ENCODE measurements around the gene SETMAR. TPM values are rescaled to one million over a fixed set of nuclear protein-coding genes. Genes with fewer than 3 reads are reported as not detected.

The SETMAR gene
- polyA plus RNA-seq, 3 donors: 31.3 to 34.3 (median 34.1) TPM

DNA sequence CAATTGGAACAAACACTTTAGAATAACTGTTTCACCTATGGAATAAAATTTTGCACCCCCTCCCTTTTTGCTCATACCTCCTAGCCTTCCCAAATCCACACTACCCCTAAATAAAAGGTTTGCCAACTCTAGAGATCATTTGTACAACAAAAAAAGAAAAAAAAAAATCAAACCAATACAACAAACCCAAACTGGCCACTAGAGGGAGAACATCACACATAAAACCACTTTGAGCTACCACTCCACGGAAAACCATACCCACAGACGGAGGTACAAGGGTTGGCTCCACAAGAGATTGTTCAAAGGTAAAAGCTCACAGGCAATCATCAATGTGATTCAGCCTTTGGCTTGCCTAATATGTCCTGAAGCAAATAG, 47.6 kb downstream of the SETMAR start:
- DNase-seq: peak; percentile 71

DNA sequence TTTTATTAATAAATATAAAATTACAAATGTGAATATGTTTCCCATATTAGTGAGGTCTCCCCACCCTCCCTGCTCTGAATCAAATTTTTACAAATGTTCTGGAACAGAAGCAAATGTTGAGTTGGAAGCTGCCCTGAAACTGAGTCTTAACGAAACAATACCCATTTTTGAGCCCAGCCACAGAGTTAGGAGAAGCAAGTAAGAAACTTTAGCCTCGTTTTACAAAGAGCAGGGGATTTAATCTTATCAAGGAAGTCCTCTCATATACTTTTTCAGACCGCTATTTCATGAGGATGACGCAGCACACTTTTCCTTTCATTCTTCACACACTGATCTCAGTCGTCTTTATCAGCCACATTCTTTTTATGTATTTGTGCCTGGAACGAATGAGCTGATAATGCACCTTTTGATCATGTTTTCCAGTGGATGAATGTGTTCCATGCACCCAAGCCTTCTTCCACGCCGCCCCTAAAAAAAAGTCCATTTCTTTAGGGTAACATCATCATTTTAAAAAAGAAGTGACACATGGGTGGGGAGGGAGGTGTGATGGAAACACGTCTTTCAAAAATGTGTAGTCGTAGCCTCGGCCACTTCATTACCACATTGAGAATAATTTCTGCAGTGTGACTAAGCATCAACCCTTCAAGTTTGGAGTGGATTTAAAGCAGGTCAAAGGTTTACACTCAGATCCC, 48.1 kb downstream of the SETMAR start:
- no peak for DNase-seq

DNA sequence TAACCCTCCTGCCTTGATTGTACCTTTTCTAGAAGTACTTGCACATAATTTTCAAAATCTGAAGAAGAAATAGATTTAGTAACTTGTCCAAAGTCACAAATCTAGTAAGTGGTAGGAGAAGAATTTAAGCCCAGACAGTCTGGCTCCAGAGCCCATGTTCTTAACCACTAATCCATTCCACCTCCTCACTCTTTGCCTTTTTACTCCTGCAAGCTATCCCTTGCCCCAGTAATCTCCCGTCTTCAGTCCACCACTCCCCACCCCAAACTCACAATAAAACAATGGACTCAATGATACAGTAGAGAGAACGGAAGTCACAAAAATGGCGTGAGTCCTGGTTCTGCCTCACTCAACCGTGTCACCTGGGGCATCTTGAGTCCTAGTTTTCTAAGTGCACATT, 48.7 kb downstream of the SETMAR start:
- DNase-seq: no peak

DNA sequence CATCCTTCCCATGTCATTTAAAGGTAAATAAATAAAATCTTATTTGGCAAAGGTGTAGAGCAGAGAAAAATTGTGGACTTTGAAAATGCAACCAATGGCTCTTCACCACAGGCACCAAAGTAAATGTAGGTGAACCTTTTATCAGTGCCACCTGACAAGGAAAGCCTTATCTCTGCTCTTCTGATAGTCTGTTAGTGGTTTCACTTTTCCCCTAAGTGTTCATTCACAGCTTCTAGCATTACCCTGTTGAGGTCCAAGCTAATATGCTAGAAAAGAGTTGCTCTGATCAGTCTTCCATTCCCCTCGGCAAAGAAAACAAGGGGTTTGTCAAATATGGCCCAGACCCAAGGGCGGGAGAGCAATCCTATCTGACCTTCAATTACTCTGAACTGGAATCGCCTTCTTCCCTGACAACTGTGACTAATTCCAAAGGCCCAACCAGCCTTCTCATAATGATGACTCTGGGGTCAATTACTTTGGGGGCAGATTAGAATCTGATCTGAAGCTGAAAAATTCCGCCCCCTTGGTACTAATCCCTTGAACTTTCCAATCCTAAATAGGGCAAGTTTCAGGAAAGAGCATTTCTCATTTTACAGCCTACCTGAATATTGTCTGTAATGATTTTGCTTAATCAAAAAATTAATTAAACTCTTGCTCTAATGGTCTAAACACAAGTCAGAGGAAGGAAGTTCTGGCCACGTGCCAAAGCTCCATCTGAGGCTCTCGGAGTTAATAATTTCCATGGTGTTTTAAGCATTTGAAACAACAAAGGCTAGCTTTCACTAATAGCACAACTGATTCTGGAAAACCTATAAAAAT, 52.4 kb downstream of the SETMAR start:
- peak; percentile 81 for DNase-seq

DNA sequence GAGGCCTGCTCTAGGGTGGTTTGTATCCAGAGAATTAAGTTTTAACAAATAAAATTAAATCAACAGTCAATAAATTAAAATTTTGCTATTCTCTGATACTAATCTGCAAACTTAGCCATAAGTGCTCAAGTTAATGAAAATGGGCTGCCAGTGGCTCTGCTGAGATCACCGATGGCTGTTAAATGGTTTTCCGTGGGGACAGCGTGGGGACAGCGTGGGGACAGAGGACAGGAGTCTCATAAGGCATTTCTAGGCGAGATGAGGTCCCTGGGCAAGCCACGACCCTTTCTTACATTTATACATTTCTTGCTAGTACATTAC, 53.0 kb downstream of the SETMAR start:
- DNase-seq: no peak

DNA sequence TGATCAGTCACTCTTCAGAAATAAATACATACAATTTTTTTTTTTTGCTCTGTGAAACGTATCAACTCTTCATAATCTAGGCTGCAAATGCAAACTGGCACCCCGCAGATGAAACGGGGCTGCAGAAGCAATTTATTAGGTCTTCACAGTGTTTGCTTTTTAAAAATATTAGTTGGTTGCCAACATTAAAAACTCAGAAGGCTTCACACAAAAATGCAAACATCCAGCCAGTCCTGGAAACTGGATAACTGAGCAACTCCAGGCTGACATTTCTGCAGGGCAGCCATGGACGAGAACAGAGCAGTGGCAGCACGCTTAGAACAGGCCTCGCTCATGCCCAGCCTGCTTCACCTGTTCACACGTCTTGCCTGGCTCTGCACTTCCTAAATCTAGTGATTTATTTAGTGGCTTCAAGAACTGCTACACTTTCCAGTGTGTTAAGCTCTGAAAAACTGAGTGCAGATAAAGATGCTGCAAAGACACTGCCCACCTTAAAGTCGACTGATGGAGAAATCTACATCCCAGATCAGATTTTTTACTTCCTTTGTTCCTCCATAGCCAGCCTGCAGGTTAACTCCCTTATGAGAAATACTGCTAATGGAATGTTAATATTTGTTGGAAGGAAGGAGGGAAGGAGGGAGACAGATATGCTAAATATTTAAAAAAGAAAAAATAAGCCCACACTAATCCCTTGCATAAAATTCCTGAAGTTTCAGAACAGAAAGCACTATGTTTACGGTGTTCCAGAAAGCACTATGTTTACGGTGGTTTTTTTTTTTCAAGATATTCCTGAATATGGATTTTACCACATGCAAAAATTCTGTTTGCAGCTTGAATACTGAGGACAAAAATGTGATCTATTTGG, 53.6 kb downstream of the SETMAR start:
- DNase-seq: no peak

DNA sequence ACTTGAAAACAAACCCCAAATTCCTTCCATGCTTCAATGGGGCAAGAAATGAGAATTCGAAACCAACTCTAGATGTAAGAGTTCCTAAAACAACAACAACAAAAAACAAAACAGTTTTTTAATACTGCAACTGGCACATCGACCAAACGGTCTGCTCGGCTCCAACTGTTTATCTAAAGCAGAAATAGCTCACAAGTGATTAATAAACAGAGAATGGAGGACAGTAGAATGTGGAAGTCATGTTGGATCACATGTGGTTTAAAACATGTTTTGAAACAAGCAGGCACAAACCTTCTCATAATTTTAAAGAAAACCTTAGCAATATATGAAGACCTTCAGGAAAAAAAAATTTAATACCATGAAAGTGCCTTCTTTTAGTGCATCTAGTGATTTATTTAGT, 55.1 kb downstream of the SETMAR start:
- DNase-seq: no peak

DNA sequence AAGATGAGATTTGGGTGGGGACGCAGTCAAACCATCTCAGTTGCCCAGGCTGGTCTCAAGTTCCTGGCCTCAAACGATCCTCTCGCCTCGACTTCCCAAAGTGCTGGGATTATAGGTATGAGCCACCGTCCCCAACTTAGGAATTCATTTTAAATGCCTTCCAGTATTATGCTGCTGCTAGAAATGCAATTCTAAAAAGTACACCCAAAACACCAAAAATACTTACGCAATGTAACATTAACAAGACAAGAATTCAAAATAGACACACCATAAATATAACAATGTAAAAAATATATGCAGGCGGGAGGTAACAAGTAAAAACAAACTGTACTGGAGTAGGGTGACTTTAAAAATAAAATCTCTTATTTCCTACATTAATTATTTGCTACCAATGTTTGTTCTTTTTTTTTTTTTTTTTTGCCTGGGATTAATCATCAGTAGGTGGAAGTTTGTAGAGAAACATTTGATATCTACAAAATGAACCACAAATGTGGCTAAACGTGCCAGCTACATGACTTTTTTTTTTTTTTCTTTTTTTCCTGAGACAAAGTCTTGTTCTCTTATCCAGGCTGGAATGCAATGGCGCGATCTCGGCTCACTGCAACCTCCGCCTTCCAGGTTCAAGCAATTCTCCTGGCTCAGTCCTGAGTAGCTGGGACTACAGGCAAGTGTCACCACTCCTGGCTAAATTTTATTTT, 56.8 kb downstream of the SETMAR start:
- no peak for DNase-seq

DNA sequence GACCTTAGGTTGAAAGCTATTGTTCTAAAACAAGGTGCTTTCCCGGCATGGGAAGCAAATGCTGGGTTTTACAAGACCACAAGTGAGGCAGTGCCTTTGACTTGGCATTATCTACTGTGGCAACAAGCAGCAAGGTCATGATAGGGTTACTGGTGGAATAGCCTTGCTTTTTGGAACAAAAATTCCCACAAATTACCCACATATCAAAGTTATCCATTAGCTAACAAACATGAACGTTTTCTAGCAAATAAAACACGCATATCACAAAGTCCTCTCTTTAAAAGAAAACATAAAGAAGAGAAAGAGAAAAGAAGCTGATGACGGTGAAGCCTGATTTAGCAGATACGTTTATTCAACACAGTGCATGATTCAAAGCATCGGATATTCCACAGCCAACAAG, 57.6 kb downstream of the SETMAR start:
- no peak for DNase-seq

DNA sequence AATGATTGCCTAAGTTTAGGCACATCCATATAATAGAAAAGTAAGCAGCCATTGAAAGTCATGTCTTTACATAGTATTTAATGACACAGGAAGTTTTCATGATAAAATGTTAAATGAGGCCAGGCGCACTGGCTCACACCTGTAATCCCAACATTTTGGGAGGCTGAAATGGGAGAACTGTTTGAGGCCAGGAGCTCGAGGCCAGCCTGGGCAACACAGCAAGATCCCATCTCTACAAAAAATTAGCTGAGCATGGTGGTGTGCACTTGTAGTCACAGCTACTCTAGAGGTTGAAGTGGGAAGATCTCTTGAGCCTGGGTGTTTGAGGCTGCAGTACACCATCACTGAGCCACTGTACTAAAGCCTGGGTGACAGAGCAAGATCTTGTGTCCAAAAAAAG, 59.4 kb downstream of the SETMAR start:
- DNase-seq: no peak

Other genes with a start within 250 kb of the SETMAR start
- 10 to 100 TPM; 49.2 to 52.5 (median 50.2) TPM for gene SUMF1, start 163.9 kb downstream of the SETMAR start, polyA plus RNA-seq (ENCODE audit: insufficient read length in 3 of 3)
- 10 to 100 TPM; 48.6 to 58.8 (median 53.2) TPM for gene ITPR1, start 190.0 kb downstream of the SETMAR start, polyA plus RNA-seq (ENCODE audit: insufficient read length in 3 of 3)